HT1080 (cell line): ENCODE results near the gene MIPEP. TPM values are rescaled to one million over a fixed set of nuclear protein-coding genes. Genes with fewer than 3 reads are reported as not detected.
A peak's percentile ranks its signal among the peaks of the same experiment; 100 is the strongest.

Experiments
- DNase-seq: peaks from one replicate; pipeline ENCODE4 v3.0.0-alpha.2; 2015; ENCODE audit warnings: low read depth
- total RNA-seq: library from RNA; depleted of rRNA; stranded (reverse); fragments of >200 nt; shearing (Covaris generic); gene quantifications from 2 replicates; pipeline ENCODE4 v1.2.3, GENCODE V29; 2014

Gene MIPEP
- total RNA-seq, 1 experiment from 2014 or later = 16.0 TPM

DNA sequence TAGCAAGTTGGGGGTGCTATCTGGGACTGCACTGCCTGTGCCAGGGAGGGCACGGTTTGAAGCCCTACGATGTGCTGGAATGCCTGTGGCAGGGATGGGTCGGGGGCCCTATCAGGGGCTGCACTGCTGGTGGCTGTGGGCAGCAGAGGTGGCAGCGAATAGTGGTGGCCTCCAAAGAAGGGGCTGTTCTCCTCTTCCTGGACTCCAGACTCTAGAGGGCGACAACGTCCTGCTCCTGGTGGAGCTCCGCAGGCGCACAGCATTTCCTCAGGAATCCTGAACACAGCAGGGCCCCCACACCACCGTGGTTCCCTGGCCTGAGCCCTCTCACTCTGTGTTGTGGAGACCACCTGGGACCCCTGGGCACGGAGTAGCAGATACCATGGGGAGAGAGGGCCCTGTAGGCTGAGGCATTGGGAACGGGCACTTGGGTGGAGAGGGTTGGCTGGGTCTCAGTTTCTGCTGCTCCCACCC lies 173.4 kb downstream of the MIPEP start:
- DNase-seq = peak; percentile 68

DNA sequence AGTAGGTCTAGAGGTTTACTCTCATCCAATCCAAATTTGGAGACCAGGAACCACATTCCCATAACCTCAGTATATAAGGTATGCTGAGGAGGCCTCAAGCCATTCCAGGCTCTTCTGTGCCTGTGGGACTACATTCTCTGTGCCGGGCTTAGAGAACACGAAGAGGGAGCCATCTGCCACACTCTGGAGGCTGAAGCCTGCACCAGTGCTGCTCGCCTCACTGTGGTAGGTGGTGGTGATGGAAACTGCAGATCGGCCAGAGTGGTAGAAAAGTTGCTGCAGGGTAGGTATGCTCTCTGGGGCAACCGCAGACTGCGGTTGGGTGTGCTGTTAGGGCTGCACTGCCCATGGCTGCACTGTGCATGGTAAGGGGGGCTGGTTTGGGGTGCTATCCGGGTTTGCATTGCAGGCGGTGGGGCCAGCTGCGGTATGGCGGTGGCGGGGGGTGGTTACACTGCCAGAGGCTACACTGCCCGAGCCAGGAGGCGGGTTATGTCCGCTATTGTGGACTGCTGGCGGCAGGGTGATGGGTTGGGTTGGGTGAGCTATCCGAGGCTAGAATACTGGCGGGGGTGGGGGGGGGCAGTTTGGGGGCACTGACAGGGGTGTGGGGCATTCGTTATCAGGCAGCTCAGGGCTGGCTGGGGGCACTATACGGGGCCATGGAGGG lies 174.0 kb downstream of the MIPEP start:
- peak; percentile 45 for DNase-seq

DNA sequence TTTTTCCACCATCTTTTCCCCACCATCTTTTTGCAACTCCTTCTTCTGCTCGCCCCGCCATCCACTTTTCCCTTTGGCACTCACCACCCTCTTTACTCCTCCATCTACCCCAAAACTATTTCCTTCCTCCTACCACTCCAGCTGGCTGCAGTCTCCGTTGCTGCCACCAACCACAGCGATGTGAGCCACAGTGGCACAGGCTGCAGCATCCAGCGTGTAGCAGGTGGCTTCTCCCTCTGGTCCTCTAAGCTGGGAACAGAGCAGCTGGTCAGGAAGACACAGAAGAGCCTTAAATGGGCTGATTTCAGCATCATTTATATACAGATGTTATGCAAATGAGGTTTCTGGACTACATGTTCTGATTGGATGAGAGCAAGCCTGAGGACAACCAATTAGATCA lies 174.5 kb downstream of the MIPEP start:
- DNase-seq = no peak

DNA sequence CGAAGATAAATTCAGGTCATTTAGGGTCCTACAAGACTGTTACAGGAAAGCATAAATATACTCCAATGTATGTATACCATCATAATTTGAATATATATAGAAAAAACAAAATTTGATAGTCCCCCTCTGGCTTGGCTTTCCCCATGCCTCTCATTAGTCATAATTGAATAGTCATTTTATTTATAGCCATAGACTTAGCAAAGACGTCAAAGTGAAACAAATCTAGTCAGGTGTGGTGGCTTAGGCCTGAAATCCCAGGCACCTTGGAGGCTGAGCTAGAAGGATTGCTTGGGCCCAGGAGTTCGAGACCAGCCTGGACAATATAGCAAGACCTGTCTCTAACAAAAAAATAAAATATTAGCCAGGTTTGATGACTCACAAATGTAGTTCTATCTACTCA lies 177.8 kb downstream of the MIPEP start:
- no peak for DNase-seq

DNA sequence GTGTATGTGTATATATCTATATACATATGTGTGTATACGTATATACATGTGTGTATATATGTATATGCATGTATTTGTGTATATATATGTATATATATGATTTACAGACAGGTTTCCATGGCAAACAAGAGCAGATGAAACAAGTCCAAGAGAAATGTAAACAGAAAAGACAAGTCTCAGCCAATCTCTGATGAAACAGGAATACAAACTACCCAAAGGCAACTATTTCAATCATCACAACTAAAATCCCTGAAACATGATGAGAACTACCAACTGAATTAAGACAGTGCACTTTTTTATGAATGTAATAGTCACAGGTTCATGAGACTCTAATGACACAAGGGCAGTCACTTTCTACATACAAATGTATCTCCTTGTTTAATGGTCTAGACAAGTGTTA lies 178.8 kb downstream of the MIPEP start:
- no peak for DNase-seq

DNA sequence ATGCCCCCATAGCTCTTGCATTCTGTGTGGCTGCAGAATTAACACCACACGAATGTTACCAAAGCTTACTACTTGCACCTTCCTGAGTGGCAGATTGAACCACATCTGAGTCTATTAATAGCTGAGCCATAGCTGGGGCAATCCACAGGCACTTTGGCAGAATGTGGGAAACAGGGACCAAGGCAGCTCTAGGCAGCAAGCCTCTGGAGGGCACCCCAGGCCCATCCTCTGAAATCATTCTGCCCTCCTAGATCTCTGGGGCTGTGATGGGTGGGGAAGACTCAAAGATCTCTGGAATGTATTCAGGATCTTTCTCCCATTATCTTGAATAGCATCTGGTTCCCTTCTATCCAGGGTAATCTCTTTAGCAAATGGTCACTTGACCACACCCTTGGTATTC lies 179.7 kb downstream of the MIPEP start:
- DNase-seq = no peak

DNA sequence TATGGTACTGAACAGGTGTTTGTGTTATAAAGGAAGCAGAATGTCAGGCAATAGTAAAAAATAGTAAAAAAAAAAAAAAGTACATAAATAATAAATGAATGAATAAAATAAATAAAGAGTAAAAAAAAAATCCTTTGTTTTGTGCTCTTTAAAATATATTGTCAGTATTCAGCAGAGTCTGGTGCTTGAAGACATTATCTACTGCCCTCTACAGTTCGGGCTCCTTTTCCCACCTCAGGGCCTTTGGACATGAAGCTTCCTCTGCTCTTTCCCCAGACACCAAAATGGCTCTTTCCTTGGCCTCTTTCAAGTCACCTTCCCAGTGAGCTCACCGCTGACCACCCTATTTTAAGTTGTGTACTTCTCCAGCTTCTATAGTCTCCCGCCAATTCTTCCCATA lies 181.5 kb downstream of the MIPEP start:
- peak; percentile 38 for DNase-seq

DNA sequence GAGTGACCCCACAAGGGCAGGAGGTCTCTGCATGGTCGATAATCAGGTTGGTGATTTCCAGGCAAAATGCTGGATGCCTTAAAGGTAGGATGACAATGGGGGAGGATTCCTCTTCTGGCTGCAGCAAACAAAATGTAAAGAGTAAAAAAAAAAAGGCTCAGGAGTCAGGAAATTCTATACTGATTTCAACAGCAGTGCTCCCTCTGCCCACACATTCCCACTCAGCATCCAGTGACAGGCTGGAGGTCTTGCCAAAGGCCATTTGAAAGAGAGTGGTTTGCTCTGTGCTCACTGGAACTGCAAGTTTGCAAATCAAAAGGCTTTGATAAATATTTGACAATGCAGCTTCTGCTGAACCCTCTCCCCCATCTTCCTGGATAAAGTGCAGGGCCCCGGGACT lies 183.6 kb downstream of the MIPEP start:
- no peak for DNase-seq

DNA sequence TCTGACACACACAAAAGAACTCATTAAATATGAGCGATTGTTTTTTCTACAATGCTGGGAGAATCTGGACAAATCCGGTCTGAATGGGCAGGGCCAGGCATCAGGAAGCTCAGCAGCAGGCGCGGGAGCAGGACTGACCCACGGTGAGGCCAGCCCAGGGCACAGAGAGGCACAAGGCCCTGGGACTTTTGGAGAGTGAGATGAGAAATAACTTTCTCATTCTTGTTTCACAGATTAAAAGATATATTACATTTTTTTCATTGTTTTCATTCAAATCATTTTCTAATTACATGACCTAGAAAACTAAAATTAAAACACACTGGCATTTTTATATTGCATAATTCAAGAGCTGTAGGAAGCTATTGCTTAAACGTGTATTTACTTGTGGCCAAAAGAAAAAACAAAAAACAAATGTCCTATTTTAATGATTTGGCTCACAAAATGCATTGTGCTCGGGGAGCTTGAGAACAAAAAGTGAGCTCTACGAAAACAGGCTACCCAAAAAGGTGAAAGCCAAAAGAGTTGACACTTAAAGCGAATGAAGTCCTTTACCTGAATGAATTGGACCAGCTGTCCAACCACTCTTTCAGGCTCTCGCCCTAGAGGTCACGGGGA lies 185.8 kb downstream of the MIPEP start:
- no peak for DNase-seq

DNA sequence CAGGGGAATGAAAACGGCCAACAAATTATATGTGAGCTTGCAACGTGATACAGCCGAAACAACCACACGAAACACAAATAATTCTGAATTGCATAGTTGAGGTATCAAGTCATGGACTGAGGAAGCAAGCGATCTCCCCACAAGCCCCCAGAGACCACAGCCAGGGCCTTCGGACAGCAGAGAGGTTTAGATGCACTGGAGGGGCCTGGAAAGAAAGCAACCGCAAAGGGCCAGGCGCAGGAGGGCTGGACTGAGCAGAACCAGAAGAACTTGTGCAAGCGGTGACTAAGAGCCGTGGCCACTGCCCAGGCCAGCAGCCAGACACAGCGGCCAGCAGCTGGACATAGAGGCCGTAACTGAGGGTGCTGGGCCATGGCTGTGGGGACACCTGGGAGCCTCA lies 187.6 kb downstream of the MIPEP start:
- DNase-seq = no peak

DNA sequence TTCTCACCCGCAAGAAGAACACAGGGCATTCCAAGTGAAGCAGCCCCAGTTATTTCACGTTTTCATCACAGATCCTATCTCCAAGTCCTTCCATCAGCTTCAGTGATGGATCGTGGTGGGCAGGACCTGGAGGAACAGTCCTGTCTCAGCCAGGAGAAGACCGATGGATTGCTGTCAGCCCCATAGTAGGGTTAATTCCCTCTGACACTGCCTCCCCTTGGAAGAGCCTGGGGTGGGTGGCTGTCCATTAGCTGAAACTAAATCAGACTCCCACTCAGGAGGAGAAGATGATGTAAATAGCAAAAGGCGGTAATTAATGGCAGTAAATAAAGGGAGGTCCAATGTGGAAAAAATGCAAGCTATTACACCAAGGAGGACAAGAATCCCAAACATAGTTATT lies 188.0 kb downstream of the MIPEP start:
- no peak for DNase-seq

DNA sequence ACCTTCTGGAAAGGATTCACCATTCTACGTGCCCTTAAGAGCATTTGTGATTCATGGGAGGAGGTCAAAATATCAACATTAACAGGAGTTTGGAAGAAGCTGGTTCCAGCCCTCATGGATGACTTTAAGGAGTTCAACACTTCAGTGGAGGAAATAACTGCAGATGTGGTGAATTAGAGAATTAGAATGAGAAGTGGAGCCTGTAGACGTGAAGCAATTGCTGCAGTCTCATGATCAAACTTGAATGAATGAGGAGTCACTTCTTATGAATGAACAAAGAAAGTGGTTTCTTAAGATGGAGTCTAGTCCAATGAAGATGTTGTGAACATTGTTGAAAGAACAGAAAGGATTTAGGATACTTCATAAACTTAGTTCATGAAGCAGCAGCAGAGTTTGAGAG lies 189.9 kb downstream of the MIPEP start:
- no peak for DNase-seq

DNA sequence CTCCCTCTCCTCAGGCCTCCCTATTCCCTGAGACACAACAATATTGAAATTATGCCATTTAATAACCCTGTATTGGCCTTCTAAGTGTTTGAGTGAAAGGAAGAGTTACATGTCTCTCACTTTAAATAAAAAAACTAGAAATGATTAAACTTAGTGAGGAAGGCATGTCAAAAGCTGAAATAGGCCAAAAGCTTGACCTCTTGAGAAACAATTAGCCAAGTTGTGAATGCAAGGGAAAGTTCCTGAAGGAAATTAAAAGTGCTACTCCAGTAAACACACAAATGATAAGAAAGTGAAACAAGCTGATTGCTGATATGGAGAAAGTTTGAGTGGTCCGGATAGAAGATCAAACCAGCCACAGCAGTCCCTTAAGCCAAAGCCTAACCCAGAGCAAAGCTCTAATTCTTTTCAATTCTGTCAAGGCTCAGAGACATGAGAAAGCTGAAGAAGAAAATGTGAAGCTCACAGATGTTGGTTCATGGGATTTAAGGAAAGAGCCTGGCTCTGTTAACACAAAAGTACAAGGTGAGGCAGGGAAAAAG lies 191.4 kb downstream of the MIPEP start:
- no peak for DNase-seq

DNA sequence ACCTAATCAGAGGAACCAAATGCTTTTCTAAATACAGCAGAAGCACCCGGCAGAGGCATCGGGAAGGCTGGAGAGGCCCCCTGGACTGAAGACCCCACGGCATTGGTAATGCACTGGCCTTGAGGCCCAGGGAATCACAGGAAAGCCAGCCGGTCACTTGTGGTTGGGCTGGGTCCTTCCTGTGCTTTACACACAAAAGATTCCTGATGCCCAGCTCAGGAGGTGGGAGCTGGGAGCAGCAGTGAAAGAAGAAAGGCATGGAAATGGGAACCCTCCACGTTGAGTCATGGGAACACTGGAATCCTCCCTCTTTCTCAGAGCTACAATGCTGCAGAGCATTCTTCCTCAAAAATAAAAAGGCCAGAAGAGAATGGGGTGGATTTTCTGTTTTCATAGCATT lies 192.6 kb downstream of the MIPEP start:
- DNase-seq = peak; percentile 43

DNA sequence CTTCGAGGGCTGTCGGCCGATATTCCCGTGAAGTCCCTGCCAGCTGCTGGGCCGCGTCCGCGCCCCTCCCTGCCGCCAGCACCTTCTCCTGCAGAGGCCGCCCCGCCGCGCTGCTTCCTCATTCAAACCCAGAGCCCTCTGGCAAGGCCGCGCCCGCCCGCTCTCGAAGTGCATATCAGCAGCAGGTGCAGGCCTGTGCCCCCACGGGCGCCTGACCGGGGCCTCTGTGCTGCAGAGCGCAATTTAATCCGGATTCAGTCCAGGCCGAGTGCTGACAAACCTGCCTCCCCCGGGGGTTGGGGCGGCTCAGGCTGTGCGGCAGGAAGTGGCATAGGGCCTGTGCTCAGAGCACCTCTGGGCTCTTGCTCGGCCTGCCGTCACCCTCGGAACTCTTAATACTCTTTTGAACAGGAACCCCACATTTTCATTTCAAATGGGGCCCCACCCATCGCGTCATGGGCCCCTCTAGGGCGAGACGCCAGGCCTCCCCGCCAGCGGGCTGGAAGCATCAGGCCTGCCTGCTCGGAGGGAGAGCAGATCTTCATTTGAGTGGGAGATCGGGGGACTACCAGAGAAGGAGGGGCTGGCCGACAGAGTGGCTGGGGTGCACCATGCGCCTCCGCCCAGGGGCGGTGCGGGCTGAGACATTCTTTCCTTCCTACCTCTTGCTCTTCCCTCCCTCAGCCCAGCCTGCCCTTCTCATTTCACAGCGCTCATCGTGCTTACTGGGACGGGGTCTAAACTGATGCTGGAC lies 193.3 kb downstream of the MIPEP start:
- DNase-seq = no peak

DNA sequence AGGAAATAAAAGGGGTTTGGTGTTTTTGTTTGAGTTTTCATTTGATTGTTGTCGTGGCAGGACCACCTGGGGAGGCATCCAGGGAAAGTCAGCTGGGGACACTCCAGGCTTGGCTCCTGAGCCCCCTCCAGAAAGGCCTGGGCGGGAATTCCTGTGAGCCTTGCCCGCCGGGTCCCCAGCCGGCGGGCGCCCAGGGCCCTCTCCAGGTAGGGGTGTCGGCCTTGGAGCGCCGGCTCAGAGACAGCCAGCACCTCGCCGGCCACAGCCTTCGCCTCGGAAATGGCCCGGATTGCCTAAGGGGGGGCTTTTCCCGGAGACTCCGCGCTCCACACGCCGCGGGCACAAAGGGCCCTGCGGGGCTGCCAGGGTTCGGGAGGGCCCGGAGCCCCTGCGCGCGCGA lies 194.0 kb downstream of the MIPEP start:
- DNase-seq = no peak

DNA sequence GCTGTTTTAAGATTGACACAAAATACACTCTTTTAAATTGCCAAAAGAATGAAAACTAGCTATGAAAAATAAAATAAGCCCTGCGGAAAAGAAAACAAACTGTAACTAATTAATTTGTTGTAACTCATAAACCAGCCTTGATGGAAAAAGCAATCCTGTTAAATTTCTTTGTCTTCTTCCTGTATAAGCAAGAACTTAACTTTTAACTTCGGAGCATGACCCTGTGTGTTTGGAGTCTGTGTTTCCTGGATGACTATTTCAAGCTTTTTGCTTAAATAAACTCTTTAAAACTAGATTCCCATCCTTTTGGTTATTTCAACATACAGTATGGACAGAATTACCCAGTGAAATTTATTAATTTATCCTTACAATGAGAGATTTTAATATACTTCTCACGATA lies 196.4 kb downstream of the MIPEP start:
- no peak for DNase-seq

DNA sequence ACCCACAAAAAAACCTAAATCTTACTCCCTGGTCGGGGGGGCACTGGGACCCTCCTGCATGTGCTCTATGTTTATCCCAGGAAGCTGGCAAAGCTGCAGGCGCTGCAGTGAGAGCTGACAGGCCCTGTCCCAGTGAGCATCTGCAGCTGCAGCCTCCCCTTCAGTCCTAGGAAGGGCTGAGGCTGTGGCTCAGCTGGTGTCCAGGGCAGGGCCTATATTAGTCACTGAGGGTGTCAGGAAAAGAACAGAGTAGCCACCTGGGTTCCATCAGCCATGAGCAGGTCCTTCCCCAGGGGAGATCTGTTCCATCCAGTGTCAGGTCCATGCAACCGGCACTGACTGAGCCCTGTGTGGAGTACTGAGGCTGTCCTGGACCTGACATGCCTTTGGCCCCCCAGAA lies 198.5 kb downstream of the MIPEP start:
- DNase-seq = no peak

DNA sequence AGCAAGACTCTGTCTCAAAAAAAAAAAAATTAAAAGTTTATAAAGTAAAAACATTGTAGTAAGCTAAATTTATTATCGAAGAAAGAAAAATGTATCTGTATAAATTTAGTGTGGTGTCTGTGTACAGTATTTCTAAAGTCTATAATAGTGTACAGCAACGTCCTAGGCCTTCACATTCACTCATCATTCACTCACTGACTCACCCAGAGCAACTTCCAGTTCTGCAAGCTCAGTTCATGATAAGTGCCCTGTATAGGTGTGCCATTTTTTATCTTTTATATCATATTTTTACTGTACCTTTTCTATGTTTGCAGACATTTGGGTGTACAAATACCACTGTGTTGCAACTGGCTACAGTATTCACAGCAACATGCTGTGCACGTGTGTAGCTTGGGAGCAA lies 200.9 kb downstream of the MIPEP start:
- DNase-seq = no peak

DNA sequence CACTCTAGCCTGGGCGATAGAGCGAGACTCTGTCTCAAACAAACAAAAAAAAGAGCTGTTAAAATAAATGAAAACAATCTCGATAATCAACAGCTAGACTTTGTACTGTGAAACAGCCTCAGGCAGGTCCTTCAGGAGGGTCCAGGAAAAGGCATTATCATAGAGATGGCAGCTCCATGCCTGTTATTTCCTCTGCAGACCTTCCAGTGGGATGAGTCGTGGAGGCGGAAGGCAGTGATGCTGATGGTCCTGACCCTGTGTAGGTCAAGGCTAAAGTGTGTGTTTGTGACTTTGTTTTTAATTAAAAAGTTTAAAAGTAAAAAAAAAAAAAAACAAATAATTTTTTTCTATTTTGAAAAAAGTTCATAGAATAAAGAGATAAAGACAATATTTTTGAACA lies 201.6 kb downstream of the MIPEP start:
- DNase-seq = peak; percentile 44

DNA sequence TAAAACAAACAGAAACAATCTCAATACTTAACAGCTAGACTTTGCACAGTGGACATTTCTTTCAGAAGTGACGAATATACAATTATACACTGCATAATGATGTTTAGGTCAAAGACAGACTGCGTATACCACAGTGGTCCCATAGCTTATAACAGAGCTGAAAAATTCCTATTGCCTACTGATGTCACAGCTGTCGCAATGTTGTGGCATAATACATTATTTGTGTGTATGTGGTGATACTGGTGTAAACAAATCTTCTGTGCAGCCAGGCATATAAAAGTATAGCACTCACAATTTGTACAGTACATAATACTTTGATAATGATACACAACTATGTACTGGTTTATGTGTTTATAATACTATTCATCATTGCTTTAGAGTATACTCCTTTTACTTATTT lies 202.3 kb downstream of the MIPEP start:
- DNase-seq = no peak

DNA sequence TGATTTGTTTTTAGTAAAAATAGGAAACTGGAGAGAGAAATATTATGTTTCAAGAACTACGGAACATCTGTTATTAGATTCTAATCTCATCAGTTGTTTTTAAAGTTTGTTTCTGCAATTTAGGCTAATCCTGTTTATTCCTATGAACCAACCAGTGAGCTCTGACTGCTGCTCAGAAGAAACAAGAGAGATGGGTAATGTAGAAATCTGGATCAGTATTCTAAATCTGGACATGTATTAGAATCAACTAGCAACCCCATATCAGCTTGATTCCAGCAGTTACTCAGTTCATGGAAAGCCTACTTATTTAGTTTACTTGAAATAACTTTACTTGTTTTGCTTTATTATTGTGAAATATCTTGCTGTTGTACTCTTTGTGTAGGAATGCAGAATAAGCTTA lies 203.8 kb downstream of the MIPEP start:
- DNase-seq = no peak
